Measurements from ENCODE around the gene MAL. TPM values are rescaled to one million over a fixed set of nuclear protein-coding genes. Genes with fewer than 3 reads are reported as not detected.

MAL gene
- total and polyA plus RNA-seq, 2 of the 8 experiments (the other 6 are each of a cell fraction or from before 2014, with no cell fraction given): not detected

GRCh38 chr2:95002498-95002897 lies 23.0 kb upstream of the MAL start:
- Histone ChIP-seq H2BK15ac (ENCODE audit: low read length) (no peak overlapping the region), H3K79me2 (ENCODE audit: control insufficient read depth in 1 of 2, insufficient read depth in 2 of 2, low read length in 2 of 2) (no peaks in the 10 kb centered on the region), H3K4me1 (replicated peaks in 1 of 4; ENCODE audit: control insufficient read depth in 3 of 4, insufficient read depth in 4 of 4, low read length in 3 of 4) (no peaks in the 10 kb centered on the region; a peak in 1 of 7 replicates), H3K18ac (ENCODE audit: extremely low read depth, low read length) (no peak overlapping the region), H3K23me2 (ENCODE audit: low read depth, low read length) (no peaks in the 10 kb centered on the region), H4K91ac (replicated peaks; ENCODE audit: insufficient read length, low read length) (no peak overlapping the region), H3K4me3 (ENCODE audit: extremely low read depth in 1 of 4, insufficient read depth in 2 of 4, low read depth in 3 of 4, low read length in 4 of 4) (no peak overlapping the region), H2BK20ac (ENCODE audit: low read length) (no peak overlapping the region), H3K27me3 (replicated peaks in 1 of 4; ENCODE audit: control insufficient read depth in 3 of 4, extremely low read depth in 1 of 4, insufficient read depth in 3 of 4, low read length in 3 of 4) (peaks cover 0 to 2% (median 0%) of the 10 kb centered on the region in 4 experiments; a peak in 1 of 7 replicates), H4K5ac (ENCODE audit: insufficient read length, low read depth, low read length) (no peak overlapping the region), H3K4ac (replicated peaks; ENCODE audit: insufficient read length, low read depth, low read length) (no peak overlapping the region), H3K9ac (replicated peaks in 1 of 4; ENCODE audit: extremely low read depth in 1 of 4, low read depth in 3 of 4, low read length in 3 of 4) (no peak overlapping the region), H4K20me1 (replicated peaks in 1 of 2; ENCODE audit: control insufficient read depth in 1 of 2, insufficient read depth in 2 of 2, low read length in 2 of 2) (no peaks in the 10 kb centered on the region), H2BK5ac (ENCODE audit: low read depth, low read length) (no peak overlapping the region), H3K79me1 (ENCODE audit: low read depth, low read length) (no peaks in the 10 kb centered on the region), H3K23ac (ENCODE audit: insufficient read length) (no peak overlapping the region), H3K56ac (replicated peaks; ENCODE audit: insufficient read length, low read depth, low read length) (no peak overlapping the region), H2BK120ac (replicated peaks; ENCODE audit: low read depth, low read length) (no peak overlapping the region), H2AK5ac (ENCODE audit: low read depth, low read length) (no peak overlapping the region), H3K27ac (ENCODE audit: low read depth, low read length) (no peak overlapping the region), H4K8ac (ENCODE audit: extremely low read depth, insufficient read depth, low read length) (no peak overlapping the region), H2BK12ac (ENCODE audit: low read depth, low read length) (no peak overlapping the region), H3K9me3 (ENCODE audit: insufficient read depth in 2 of 2, low read depth in 1 of 2, low read length in 1 of 2) (peaks cover 71 to 92% of the 10 kb centered on the region in 2 experiments), H3K4me2 (ENCODE audit: insufficient read depth in 1 of 2, low read depth in 2 of 2, low read length in 2 of 2) (no peak overlapping the region), H3K14ac (ENCODE audit: insufficient read length) (no peak overlapping the region), H3K36me3 (ENCODE audit: control insufficient read depth in 2 of 4, insufficient read depth in 4 of 4, low read length in 3 of 4) (no peaks in the 10 kb centered on the region), H2AFZ (ENCODE audit: low read length) (no peak overlapping the region)
- no peak for FAIRE-seq
- TF ChIP-seq SUZ12 (IDR thresholded peaks at IDR 0.05; ENCODE audit: low read length) (no peak), MAX (IDR thresholded peaks at IDR 0.05) (no peak), TAF1 (IDR thresholded peaks at IDR 0.05; ENCODE audit: low read depth, low read length) (no peak), SP2 (IDR thresholded peaks at IDR 0.05; ENCODE audit: low read length) (no peak)
- ChIA-PET POLR2A (ENCODE audit: partially characterized antibody) (no interaction called here), CTCF (ENCODE audit: partially characterized antibody) (interaction anchor here (1.2 to 1.4 kb wide), 2 partner anchors 13 to 16 kb away, joined by 3 read pairs; no protein-coding TSS in a partner anchor)
- no peak for DNase-seq (ENCODE audit: low read depth in 1 of 2, low spot score in 2 of 2)
- WGBS, 2 experiments (ENCODE audit: extremely low coverage in 1 of 2, insufficient coverage in 1 of 2, insufficient read length in 1 of 2, insufficient replicate concordance in 2 of 2, low coverage in 1 of 2, low lambda C conversion rate in 2 of 2, missing lambda C conversion rate in 1 of 2): 81% methylated on average over 5 of the region's 5 CpGs; no CpG with 5 or more reads in 1 of the 2 experiments

Measured in H1 (cell line).